Non-pigmented ciliary epithelial cell (primary cell): ENCODE measurements around the gene DDTL.
"Not testable (repeated sequence)": the region's sequence is repeated elsewhere in the genome, so short reads cannot be mapped to it uniquely, and the experiment has no call there.

ENCODE experiments used
- DNase-seq: peaks from one replicate; pipeline ENCODE4 v3.0.0-alpha.2; 2010; ENCODE audit warnings: low read depth

Gene DDTL

GRCh38 chr22:23966568-23966967, at the start of gene DDTL:
TSS of gene DDTL (plus strand) at chr22:23966888. CDS start at chr22:23966915, 27 bp downstream.
- not testable (repeated sequence) for DNase-seq

DNA sequence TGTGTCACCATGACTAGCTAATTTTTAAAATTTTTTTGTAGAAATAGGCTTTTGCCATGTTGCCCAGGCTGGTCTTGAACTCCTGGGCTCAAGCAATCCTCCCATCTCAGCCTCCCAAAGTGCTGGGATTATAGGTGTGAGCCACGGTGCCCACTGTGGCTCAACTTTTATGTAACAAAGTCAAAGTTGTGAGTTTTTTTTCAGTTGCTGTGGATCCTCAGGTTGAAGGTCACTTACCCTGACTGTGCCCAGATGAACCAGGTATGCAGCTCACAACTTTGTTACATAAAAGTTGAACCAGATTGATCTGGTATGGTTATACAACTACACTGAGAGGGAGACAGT, 46.4 kb upstream of the DDTL start:
- DNase-seq = not testable (repeated sequence)

DNA sequence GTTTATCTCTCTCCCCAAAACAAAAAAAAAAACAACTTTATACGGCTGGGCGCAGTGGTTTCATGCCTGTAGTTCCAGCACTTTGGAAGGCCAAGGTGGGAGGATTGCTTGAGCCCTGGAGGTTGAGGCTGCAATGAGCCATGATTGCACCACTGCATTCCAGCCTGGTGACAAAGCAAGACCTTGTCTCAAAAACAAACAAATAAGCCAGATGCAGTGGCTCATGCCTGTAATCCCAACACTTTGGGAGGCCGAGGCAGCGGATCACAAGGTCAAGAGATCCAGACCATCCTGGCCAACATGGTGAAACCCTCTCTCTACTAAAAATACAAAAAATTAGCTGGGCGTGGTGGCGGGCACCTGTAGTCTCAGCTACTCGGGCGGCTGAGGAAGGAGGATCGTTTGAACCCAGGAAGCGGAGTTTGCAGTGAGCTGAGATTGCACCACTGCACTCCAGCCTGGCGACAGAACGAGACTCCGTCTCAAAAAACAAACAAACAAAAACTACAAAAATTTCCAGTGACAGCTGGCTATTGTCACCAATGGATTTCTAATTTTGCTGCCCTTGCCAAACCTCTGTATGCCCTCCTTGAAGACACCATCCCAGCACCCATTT, 45.0 kb upstream of the DDTL start:
- not testable (repeated sequence) for DNase-seq

- no peak for DNase-seq
These were observed 43.8 kb upstream of the DDTL start for GRCh38 chr22:23922921-23923320.

DNA sequence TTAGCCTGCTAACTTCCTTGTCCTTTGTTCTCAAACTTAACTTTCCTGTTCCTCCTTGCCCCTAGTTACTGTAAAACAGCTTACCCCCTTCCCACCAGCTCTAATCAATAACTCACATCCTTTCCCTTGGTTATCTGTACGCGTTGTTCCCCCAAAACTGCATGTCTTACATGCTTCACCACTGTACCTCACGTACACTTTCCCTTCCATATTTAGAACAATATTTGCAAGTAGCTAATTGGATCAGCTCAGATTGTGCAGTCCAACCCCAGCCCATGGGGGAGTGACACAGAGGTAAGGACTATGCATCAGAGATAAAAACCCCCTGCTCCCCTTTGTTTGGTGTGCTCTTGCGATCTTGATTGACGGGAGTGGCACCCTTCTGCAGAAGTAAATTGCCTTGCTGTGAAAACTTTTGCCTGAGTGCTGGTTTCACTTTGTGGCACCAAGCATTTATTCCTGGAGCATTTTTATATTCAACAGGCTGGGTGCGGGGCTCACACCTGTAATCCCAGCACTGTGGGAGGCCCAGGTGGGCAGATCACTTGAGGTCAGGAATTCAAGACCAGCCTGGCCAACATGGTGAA, 41.6 kb upstream of the DDTL start:
- no peak for DNase-seq

- DNase-seq = no peak
These were observed 40.1 kb upstream of the DDTL start for GRCh38 chr22:23926561-23926960.

- DNase-seq = no peak
These were observed 28.2 kb upstream of the DDTL start for GRCh38 chr22:23938328-23939016.

- no peak for DNase-seq
These were observed 27.7 kb upstream of the DDTL start for GRCh38 chr22:23939017-23939357.

DNA sequence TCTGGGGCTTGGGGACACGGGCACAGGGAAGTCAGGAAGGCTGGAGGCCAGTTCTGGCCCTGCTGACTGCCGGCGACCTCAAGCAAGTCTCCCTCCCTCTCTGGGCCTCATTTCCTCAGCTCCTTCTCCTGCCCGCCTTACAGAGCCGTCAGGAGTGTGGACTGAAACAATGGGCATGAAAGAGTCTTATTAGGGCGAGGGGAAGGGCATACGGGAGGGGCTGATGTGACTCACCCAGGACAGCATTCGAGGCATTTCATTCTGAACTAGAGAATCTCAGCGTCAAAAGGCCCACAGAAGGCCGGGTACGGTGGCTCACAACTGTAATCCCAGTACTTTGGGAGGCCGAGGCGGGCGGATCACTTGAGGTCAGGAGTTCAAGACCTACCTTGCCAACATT, 26.5 kb upstream of the DDTL start:
- not testable (repeated sequence) for DNase-seq

- DNase-seq = not testable (repeated sequence)
These were observed 19.3 kb upstream of the DDTL start for GRCh38 chr22:23947391-23947790.

GRCh38 chr22:23949764-23950163, 16.9 kb upstream of the DDTL start:
- DNase-seq = not testable (repeated sequence)

GRCh38 chr22:23951383-23951782, 15.3 kb upstream of the DDTL start:
- not testable (repeated sequence) for DNase-seq

- not testable (repeated sequence) for DNase-seq
These were observed 13.8 kb upstream of the DDTL start for GRCh38 chr22:23952794-23953405.

GRCh38 chr22:23953485-23953884, 13.2 kb upstream of the DDTL start:
- DNase-seq = not testable (repeated sequence)

- not testable (repeated sequence) for DNase-seq
These were observed 12.3 kb upstream of the DDTL start for GRCh38 chr22:23954193-23954990.

- not testable (repeated sequence) for DNase-seq
These were observed 11.7 kb upstream of the DDTL start for GRCh38 chr22:23954991-23955305.

DNA sequence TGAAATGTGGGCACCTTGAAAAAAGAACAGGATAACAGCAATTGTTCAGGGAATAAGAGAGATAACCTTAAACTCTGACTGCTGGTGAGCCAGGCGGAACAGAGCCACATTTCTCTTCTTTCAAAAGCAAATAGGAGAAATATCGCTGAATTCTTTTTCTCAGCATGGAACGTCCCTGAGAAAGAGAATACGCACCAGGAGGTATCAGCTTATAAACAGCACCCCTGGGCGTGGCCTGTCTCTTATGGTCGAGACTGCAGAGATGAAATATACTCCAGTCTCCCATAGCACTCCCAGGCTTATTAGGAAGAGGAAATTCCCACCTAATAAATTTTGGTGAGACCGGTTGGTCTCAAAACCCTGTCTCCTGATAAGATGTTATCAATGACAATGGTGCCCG, 10.8 kb upstream of the DDTL start:
- DNase-seq = not testable (repeated sequence)

- peak; percentile 5 for DNase-seq
These were observed 10.3 kb upstream of the DDTL start for GRCh38 chr22:23956301-23956900.

- DNase-seq = not testable (repeated sequence)
These were observed 5.5 kb upstream of the DDTL start, which contains the start of gene GSTT2B for GRCh38 chr22:23961084-23961771. TSS of gene GSTT2B (minus strand) at chr22:23961195. CDS start at chr22:23961131, 64 bp downstream.

DNA sequence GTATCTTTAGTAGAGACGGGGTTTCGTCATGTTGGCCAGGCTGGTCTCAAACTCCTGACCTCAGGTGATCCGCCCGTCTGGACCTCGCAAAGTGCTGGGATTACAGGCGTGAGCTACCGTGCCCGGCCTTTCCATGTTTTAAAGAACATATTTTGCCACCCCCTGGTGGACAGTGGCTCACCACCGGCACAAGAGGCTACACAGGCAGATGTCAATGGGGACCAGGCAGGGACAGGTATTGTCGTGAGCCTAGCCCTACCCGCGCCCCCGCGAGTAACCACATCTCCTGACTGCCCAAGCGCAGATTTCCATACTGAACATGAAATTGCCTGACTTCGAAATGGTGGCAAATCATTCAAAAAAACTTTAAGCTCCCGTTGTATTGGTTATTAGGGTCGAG, 594 bp upstream of the DDTL start:
- not testable (repeated sequence) for DNase-seq

DNA sequence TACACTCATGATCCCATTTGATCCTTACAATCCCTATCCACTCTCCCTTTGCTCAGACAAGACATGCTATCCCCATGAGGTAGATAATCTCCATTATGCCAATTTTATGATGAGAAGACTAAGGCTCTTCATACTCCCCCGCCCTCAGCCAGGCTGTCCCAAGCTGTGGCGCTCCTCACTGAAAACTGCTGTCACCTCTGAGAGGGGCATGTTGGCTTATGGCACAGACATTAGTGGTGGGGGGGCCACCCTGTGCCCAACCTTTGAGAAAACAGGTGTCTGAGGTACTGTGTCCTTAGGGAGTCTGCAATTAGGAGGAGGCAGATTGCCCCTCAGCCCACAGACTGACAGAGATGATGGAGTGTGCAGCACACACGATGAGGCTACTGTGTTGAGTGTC, 2.4 kb downstream of the DDTL start:
- no peak for DNase-seq
